Hepatocyte (in vitro differentiated cells): ENCODE measurements around the gene LRBA.

Experiments
- CTCF ChIP-seq: fragments of 200-600 bp; sonication (generic); IDR thresholded peaks from 2 replicates; pipeline ENCODE4 v1.5.1; 2016; ENCODE audit warnings: antibody characterized with exemption, mild to moderate bottlenecking; ENCODE audit not compliant: poor library complexity
- EZH2 ChIP-seq: fragments of 200-600 bp; sonication (generic); IDR thresholded peaks from 2 replicates; pipeline ENCODE4 v1.6.1; 2016; ENCODE audit warnings: antibody characterized with exemption, mild to moderate bottlenecking, borderline replicate concordance

- no peak for TF ChIP-seq CTCF
- no peak for TF ChIP-seq EZH2
These were observed 64.3 kb downstream of the LRBA start for GRCh38 chr4:150950657-150951288.
